SK-N-MC (cell line): ENCODE results near the gene SLC25A36.

Experiments
- EZH2 ChIP-seq: fragments of 200-600 bp; sonication (generic); IDR thresholded peaks from one replicate; pipeline ENCODE4 v1.6.1; 2017; ENCODE audit warnings: antibody characterized with exemption
- FOXP2 ChIP-seq: optimal IDR thresholded peaks from 2 replicates; pipeline ENCODE3; 2011; ENCODE audit warnings: mild to moderate bottlenecking, moderate library complexity; ENCODE audit not compliant: insufficient read depth; ENCODE audit errors: extremely low read length, control extremely low read depth
- POLR2AphosphoS5 ChIP-seq: IDR thresholded peaks from 2 replicates; pipeline ENCODE4 v1.6.1; 2012; ENCODE audit warnings: mild to moderate bottlenecking, low read depth, low read length, borderline replicate concordance

DNA sequence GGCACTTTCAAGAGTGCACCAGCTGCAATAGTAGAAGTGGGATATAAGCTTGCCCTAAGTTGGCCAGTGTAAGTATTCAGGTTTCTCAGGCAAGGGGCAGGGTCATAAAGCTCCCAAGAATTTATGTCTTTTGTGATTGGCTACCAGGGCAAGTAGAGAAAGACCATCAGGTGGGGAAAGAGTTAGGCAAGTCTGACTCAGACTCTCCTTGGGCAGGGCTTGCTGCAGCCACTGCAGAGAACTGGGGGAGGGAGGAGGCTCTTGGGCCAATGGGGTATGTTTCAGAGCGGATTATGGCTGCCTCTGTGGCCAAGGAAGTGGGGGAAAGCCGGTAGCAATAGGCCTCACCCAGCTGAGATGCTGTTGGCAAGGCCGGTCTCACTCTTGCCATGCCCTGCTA lies 44.6 kb upstream of the SLC25A36 start:
- TF ChIP-seq FOXP2 (no peak), EZH2 (no peak), POLR2AphosphoS5 (no peak)
